Measurements from ENCODE around the gene TENM3. TPM values are rescaled to one million over a fixed set of nuclear protein-coding genes. Genes with fewer than 3 reads are reported as not detected.

The TENM3 gene
- total RNA-seq, 1 experiment from 2014 or later: 51.3 TPM

DNA sequence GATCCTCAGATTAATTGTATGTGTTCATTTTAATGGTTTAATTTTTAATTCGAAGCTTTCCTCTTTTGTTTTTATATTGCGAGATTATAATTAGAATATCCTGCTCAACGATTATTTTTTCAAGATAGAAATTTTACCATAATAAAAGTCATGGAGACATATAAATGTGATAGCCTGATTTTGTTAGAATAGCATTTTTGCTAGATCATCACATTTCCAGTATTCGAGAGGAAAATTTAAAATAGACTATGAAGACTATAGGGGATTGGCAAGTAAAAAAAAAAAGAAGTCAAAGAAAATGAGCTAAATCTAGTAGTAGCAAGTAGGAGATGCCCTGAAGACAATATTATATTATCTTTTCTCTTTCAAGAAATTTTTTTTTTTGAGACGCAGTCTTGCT, 60.6 kb downstream of the TENM3 start:
- DNase-seq (ENCODE audit: low read depth): no peak
- in situ Hi-C loops (cut with HindIII; ENCODE audit: low pct_unique_long_range_greater_than_20kb, low sequenced_read_pairs): no loop called here

DNA sequence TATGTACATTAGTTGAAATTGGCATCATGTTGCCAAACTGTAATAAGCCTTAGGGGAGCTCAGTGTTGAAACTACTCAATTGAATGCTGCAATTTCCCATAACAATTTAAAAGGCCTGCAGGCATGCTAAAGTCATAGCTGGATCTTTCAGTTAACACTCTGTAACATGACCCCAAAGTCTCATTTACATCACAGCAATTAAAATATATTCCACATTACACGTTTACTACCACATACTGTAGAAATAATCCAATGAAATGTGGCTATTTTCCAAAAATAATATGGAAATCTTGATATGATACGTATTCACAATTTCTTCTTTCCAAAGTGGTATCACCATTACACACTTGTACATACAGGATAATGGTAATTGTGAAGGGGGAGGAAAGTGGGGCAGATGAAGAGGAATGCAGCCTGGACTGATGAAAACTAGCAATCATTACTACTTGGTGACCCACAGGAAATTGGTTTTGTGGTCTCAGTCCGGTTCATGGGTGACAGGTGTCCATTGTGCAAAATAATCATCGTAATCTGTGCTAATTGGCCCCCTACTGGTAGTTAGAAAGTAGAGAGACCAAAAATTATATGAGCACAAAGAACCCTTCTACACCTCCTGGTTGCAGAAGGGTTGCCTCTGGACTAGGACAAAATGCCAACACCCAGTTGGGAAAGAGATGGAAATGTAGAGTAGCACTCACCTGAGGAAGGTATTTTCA, 63.7 kb downstream of the TENM3 start:
- DNase-seq (ENCODE audit: low read depth): no peak

DNA sequence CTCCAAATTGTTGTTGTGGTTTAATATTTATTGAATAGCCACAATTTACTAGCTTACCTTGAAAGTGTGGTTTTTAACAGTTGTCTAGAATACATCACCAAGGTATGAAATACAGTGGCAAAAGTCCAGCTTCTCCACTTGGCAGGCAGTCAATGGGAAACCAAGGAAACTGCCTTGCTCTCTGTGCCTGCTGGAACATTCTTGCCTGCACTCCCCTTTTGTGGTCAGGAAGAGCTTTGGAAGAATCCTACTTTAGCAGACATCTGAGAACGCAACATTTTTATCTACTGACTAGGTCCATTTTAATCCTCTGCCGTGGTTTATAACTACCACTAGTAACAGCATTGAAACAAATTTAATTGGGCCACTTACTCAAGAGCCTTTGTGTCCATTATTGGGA, 64.5 kb downstream of the TENM3 start:
- in situ Hi-C loops (cut with HindIII; ENCODE audit: low pct_unique_long_range_greater_than_20kb, low sequenced_read_pairs): no loop called here
- peak; percentile 66 for DNase-seq (ENCODE audit: low read depth)

More for the DNA sequence above, 63.7 kb downstream of the TENM3 start:
- in situ Hi-C loops (cut with HindIII; ENCODE audit: low pct_unique_long_range_greater_than_20kb, low sequenced_read_pairs): no loop called here

DNA sequence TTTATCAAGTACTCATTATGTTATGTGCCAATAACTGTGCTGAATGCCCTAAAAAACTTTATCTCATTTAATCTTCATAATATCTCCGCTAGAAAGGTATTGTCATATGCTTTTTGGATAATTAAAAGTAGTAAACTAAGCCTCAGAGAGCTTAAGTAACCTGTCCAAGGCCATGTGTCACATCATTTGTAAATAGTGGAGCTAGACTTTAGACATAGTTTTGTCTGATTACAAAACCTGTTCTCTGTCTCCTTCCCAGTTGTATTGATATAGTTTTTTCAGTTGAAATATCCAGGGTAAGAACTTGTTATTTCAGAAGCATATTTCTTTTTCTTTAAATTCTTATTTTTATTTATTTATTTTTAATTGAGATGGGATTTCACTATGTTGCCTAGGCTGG, 66.7 kb downstream of the TENM3 start:
- in situ Hi-C loops (cut with HindIII; ENCODE audit: low pct_unique_long_range_greater_than_20kb, low sequenced_read_pairs): no loop called here
- no peak for DNase-seq (ENCODE audit: low read depth)

DNA sequence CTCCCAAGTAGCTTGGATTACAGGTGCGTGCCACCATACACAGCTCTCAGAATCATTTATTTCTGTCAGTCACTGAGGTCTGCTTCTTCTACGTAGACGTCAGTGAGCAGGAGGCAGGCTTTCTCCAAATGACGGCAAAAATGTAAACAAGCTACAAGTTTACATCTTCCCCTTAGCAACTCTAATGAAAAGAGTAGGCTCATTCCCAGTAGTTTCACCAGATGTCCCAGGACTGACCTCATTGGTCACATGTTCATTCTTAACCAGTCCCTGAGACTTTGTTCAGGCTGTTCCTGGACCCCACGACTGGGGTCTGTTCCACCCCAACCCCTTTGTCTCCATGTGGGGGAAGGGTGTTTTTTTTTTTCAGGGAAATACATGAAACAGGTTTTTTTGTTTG, 67.1 kb downstream of the TENM3 start:
- no peak for DNase-seq (ENCODE audit: low read depth)
- in situ Hi-C loops (cut with HindIII; ENCODE audit: low pct_unique_long_range_greater_than_20kb, low sequenced_read_pairs): no loop called here

DNA sequence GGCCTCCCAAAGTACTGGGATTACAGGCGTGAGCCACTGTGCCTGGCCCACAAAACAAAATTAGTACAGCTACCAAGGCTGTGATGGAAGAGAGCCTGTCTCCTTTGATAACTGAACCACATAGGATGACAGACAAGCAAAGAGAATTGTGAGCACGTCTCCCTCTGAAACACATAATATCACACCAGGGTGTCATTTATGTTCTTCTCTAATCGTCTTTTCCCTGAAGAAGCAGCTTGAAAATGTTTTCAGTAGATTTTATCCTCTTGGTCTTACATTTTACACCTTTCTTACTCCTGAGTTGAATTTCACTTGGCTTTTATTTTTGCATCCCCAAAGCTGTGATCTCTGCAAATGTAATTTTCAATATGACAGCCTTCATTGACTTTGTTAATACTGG, 67.8 kb downstream of the TENM3 start:
- DNase-seq (ENCODE audit: low read depth): no peak
- in situ Hi-C loops (cut with HindIII; ENCODE audit: low pct_unique_long_range_greater_than_20kb, low sequenced_read_pairs): no loop called here

DNA sequence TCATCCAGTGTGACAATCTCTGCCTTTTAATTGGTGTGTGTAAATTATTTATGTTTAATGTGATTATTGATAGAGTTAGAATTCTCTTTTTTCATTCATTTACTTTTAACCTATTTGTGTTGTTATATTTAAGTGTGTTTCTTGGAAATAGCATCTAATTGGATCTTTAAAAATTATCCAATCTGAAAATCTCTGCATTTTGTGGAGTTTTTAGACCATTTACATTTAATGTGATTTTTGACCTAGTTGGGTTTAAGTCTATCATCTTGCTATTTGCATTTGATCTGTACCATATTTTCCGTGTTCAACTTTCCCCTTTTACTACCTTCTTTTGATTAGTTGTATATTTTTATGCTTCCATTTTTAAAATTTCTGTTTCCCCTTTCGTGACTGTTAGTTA, 71.3 kb downstream of the TENM3 start:
- in situ Hi-C loops (cut with HindIII; ENCODE audit: low pct_unique_long_range_greater_than_20kb, low sequenced_read_pairs): no loop called here
- DNase-seq (ENCODE audit: low read depth): no peak

DNA sequence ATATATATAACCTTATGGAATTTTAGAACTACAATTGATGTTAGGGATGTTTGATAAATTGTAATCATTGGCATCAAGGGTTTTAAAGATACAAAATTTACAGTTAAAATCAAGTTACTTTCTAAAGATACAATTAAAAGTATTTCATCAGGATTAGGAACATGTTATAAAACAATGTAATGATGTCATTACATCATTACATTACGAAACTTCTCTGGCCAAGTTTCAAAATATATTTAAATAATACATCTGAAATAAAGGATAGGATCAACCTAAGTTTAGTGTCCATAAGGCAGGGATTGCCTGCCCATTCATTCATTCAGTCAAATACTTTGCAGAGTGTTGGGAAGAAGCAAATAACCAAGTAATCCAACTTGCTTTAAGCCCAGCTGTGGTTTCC, 75.1 kb downstream of the TENM3 start:
- no peak for DNase-seq (ENCODE audit: low read depth)
- in situ Hi-C loops (cut with HindIII; ENCODE audit: low pct_unique_long_range_greater_than_20kb, low sequenced_read_pairs): no loop called here

DNA sequence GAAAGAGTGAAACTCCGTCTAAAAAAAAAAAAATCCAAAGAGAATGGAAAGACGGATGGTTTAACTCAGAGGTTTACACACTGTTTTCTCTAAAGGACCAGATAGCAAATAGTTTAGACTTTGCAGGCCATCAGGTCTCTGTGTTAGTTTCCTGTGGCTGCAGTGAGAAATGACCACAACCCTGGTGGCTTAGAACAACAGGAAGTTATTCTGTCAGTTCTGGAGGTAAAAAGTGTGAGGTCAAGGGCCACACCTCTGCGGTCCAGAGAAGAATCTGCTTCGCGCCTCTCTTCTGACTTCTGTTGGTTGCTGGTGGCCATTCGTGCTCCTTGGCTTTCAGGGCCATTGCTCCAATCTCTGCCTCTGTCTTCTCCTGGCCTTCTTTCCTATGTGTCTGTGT, 76.9 kb downstream of the TENM3 start:
- no peak for DNase-seq (ENCODE audit: low read depth)
- in situ Hi-C loops (cut with HindIII; ENCODE audit: low pct_unique_long_range_greater_than_20kb, low sequenced_read_pairs): no loop called here

DNA sequence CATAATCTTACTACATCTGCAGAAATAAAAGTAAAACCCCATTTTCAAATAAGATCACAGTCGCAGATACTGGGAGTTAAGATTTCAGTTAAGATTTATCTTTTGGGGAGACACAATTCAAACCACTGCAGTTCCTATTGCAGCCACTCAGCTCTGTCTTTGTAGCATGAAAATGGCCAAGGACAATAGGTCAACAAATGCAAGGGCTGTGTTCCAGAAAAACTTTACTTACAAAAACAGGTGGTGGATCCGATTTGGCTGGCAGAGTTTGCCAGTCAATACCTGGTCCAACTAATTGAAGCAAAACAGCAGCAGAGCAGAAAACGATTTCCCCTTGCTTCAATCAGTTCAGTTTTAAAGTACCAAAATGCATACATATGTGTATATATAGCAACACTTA, 77.4 kb downstream of the TENM3 start:
- no peak for DNase-seq (ENCODE audit: low read depth)
- in situ Hi-C loops (cut with HindIII; ENCODE audit: low pct_unique_long_range_greater_than_20kb, low sequenced_read_pairs): no loop called here

DNA sequence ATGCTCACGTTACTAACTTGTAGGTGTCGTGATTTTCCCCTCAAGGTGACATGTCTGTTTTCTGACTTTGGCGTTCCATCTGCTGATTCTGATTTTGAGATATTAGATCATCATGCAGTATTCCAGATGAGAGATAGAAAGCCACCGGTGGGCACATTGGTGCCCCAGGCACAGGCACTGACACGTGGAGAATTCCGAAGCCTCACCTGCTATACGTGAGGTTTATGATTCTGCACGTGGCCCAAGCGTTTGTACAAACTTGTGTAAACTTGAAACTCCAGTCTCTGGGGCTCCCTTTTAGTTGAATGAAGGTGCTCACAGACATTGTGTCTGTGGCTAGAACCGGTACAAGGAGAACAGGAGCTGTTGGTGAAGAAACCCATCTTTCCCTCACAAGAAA, 81.1 kb downstream of the TENM3 start:
- DNase-seq (ENCODE audit: low read depth): no peak
- in situ Hi-C loops (cut with HindIII; ENCODE audit: low pct_unique_long_range_greater_than_20kb, low sequenced_read_pairs): no loop called here

DNA sequence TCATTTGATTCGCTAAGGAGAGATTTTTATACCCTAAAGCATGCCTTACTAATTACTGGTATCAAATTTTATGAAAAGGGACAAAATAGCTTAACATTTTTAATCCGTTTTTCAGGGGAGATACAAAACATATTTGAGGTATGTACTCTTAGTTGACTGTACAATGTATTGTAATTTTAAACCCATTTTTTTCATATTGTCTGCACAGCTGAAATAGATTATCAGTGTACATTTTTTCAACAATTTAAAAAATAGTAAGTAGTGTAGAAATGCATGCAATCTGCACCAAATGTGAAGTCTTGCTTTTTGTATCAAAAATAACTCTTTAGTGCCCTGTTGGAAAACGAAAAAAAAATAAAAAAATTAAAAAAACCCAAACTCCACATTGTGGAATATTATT, 82.2 kb downstream of the TENM3 start:
- in situ Hi-C loops (cut with HindIII; ENCODE audit: low pct_unique_long_range_greater_than_20kb, low sequenced_read_pairs): no loop called here

DNA sequence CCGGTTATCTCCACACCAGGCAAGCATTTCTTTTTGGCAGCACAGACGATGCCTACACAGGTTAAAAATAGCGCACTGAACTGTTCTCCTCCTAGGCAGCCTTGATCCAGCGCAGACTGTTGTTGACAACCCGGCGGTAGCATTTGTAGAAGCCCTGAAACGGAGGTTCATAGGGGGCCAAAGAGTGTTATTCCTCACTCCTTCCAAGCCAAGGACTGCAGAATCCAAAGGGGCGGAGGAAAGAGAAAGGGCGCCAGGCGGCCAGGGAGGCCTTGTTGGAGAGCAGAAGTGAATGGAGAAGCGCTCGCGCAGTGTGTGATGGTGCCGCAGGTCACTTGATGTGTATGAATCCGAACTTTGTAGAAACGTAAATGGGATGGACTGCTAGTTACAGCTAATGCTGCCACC, 82.7 kb downstream of the TENM3 start:
- no peak for DNase-seq (ENCODE audit: low read depth)
- in situ Hi-C loops (cut with HindIII; ENCODE audit: low pct_unique_long_range_greater_than_20kb, low sequenced_read_pairs): no loop called here

More for the DNA sequence above, 82.2 kb downstream of the TENM3 start:
- no peak for DNase-seq (ENCODE audit: low read depth)

DNA sequence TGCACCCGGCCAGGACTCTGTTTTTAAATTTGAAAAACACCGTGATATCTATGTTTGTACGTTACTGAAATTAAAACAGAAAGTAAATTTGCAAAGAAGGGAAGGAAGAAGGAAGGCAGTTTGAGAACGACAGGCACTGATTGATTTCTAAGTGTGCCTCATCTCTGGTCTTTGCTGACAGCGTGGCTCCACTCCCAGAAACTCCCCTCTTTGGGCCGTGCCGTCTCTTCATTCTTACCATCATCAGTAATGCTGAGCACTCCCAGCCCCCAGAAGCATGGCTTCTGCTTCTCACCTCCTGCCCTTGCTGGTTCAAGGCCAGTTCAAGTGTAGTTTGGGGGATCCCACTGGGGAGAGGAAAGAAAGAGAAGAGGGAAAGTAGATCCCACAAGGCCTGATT, 85.3 kb downstream of the TENM3 start:
- DNase-seq (ENCODE audit: low read depth): no peak
- in situ Hi-C loops (cut with HindIII; ENCODE audit: low pct_unique_long_range_greater_than_20kb, low sequenced_read_pairs): no loop called here

DNA sequence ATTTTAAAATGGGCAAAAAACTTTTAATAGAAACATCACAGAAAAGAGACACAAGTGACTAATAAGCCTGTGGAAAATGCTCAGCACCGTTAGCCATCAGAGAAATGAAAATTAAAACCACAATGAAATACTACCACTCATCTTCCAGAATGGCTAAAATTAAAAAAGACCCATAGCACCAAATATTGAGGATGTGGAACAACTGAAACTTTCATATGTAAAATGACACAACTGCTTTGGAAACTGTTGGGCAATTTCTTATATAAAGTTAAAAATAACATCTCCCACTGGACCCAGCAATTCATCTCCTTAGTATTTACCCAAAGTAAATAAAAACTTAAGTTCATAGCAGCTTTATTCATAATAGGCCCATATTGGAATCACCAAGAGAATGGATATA, 94.2 kb downstream of the TENM3 start:
- no peak for DNase-seq (ENCODE audit: low read depth)
- in situ Hi-C loops (cut with HindIII; ENCODE audit: low pct_unique_long_range_greater_than_20kb, low sequenced_read_pairs): no loop called here

DNA sequence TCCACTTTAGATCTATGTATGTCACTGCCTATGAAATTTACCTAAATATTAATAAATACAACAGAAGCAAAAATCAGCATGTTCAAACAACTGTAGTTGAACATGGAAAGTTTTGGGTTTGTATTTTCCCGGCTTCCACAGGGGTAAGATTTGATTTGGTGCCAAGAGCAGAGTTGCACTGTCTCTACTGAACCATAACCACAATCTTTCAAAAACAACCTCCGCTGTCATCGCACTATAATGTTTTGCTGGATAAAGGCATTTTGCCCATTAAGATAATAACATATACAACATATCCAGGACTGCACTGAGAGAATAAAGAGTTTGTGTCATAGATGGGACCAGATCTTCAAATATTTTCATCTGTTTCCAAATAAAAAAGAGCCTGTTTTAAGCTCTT, 94.9 kb downstream of the TENM3 start:
- DNase-seq (ENCODE audit: low read depth): peak; percentile 48
- in situ Hi-C loops (cut with HindIII; ENCODE audit: low pct_unique_long_range_greater_than_20kb, low sequenced_read_pairs): no loop called here

DNA sequence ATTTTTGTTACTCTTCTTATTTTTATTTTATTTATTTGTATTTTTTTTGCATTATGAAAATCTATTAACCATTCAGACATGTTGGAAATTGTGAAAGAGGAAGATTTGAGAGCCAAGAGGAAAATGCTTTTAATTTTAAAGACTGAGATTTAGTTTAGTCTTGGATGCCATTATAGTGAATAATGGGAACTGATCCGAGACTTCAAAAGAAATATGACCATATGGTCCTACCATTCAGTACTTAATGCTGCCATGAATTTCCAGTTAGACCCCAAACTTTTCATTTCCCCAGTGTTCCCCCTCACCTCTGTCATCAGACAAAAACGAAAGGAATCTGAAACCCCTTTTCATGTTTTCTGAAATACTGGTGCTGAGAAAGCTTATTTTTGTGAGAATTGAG, 95.5 kb downstream of the TENM3 start:
- in situ Hi-C loops (cut with HindIII; ENCODE audit: low pct_unique_long_range_greater_than_20kb, low sequenced_read_pairs): no loop called here
- peak; percentile 35 for DNase-seq (ENCODE audit: low read depth)

DNA sequence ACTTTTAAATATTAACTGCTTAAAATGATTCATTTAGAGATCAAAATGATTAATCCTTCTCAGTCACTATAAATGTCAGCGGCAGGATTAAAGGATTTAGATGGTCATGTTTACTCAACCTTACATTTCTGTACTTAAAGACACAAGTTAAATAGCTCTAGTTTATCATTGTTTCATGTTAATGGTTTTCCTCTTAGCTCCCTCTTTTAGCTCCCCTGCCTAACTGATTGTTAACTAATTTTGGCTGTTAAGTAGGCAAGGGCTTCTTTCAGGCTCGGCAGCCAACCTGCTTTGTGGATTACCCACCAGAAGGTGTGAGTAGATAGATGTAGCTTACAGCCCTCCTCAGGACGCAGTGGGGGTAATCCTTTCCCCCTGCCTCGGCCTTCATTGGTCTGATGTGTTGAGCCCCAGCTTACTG, 96.0 kb downstream of the TENM3 start:
- DNase-seq (ENCODE audit: low read depth): peak; percentile 56
- in situ Hi-C loops (cut with HindIII; ENCODE audit: low pct_unique_long_range_greater_than_20kb, low sequenced_read_pairs): no loop called here

DNA sequence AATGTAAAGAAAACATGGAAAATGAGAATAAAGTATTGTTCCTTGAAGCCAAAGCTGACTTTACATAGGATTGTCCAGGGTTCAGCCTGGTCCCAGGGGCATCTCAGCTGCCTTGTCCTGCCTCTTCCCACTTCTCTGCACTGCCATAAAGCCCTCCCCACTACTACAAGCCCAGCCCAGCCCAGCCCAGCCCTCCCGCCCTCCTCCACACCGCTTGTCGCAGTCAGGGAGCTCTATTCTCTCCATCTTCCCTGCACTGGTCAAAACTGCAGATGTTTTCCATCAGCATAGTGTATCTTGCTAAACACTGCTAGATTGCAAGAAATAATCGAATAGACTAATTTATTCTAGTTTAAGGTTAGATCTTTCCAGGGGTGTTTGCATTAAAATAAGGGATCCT, 100.3 kb downstream of the TENM3 start:
- DNase-seq (ENCODE audit: low read depth): no peak
- in situ Hi-C loops (cut with HindIII; ENCODE audit: low pct_unique_long_range_greater_than_20kb, low sequenced_read_pairs): no loop called here

DNA sequence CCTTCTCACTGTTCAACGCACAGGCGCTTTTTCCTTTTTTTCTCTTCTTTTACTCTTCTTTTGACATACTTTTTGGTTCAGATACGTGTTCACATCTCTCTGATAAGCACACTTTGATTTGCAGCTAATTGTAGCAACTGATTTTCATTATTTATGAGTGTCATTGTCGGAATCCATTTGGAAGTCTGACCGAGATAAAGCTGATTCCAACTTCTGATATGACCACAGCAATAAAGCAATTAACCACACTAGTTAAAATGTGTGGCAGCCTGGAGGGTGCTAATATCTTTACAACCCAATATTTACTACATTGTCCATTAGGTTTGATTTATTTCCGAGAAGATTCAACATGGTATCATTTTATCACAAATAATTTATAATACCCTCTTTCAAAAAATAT, 101.8 kb downstream of the TENM3 start:
- DNase-seq (ENCODE audit: low read depth): no peak

DNA sequence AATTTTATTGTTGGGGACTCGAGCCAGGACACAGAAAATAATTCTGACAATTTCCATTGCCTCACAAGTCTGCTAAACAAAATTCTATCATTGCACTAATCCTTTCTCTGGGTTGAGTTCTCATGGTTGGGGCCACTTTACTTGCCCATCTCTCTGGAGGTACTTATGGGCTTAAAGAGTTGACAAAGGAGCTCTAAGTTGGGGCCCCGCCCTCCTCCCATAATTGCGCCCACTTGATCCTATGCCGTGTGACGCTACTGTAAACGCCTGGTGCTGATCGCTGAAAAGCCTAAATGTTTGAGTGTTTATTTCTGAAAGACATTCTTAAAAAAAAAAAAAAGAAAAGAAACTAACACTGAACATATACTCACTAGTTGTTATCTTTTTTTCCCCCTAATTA, 103.0 kb downstream of the TENM3 start:
- in situ Hi-C loops (cut with HindIII; ENCODE audit: low pct_unique_long_range_greater_than_20kb, low sequenced_read_pairs): no loop called here
- DNase-seq (ENCODE audit: low read depth): no peak

More for the DNA sequence above, 101.8 kb downstream of the TENM3 start:
- in situ Hi-C loops (cut with HindIII; ENCODE audit: low pct_unique_long_range_greater_than_20kb, low sequenced_read_pairs): no loop called here

All from Caki2 (cell line).